Right cardiac atrium (tissue), 5 donors: ENCODE results near the gene CACNA1E. TPM values are rescaled to one million over a fixed set of nuclear protein-coding genes. Genes with fewer than 3 reads are reported as not detected.
"Not testable (repeated sequence)": the region's sequence is repeated elsewhere in the genome, so short reads cannot be mapped to it uniquely, and the experiment has no call there.

Source experiments
- ATAC-seq, 2 donors: fragments of 200-7000 bp; cut with Tn5 transposase; one replicate each; pipeline versions ENCODE4 v1.8.0 to v1.9.1; 2020; ENCODE audit warnings: moderate library complexity in 2 of 2, mild to moderate bottlenecking in 1 of 2
- DNase-seq, 3 donors: peaks; one replicate each; pipeline ENCODE4 v3.0.0-alpha.2; 2020
- H3K27ac ChIP-seq: one replicate; pipeline ENCODE4 v1.5.1; 2013; ENCODE audit warnings: mild to moderate bottlenecking, low read length, control low read depth, moderate library complexity
- H3K27me3 ChIP-seq: one replicate; pipeline ENCODE4 v1.6.1; 2013; ENCODE audit not compliant: control insufficient read depth, insufficient read depth
- H3K4me1 ChIP-seq: one replicate; pipeline ENCODE4 v1.6.1; 2013; ENCODE audit warnings: low read length; ENCODE audit not compliant: control insufficient read depth, insufficient read depth
- H3K4me3 ChIP-seq: one replicate; pipeline ENCODE4 v1.5.1; 2013; ENCODE audit warnings: low read length, control low read depth
- H3K9me3 ChIP-seq: one replicate; pipeline ENCODE4 v1.6.1; 2013; ENCODE audit warnings: low read length; ENCODE audit not compliant: control insufficient read depth
- WGBS: extraction: QIAGEN DNeasy Blood & Tissue Kit; methylation state at CpG from one replicate; pipeline ENCODE4 v1.1.7; 2013; 5-methylcytosine and 5-hydroxymethylcytosine counted together
- intact Hi-C, 4 donors: fragments of 100-400 bp; cut with DNase I; formaldehyde crosslinking; loops; one replicate each; pipeline versions ENCODE4 v1.11.0 to v1.14.0; 2022 to 2023
- polyA plus RNA-seq: library from polyadenylated mRNA; stranded (reverse); fragments of 200-250 nt; gene quantifications from one replicate; pipeline ENCODE4 v1.2.3, GENCODE V29; 2013
- total RNA-seq, 4 donors: library from RNA; stranded (reverse); fragmentation: NEBNext Ultra II Directional; extraction: Animal tissue kit (Norgen Biotek cat#: 25700); gene quantifications; one replicate each; pipeline ENCODE4 v1.2.1, GENCODE V29; 2021
- donor health status: healthy with polysubstance abuse.
- donor health status: DM: no; HTN: yes; CAD: no.
- donor health status: DM: no; HTN: no; CAD: no.
- donor health status: DM: no; HTN: yes; CAD: no; lungs with severe emphysema.
- donor health status: DM: yes; HTN: yes; CAD: no.

CACNA1E gene
- total and polyA plus RNA-seq, 5 donors, result 0.45 to 3.2 (median 1.8) TPM

- WGBS, result 61% methylated on average over 2 of the region's 2 CpGs
- no peaks in the 10 kb centered on the region for H3K9me3 ChIP-seq
- intact Hi-C loops, result no loop called here
- no peak for ATAC-seq
- no peak overlapping the region for H3K4me3 ChIP-seq
- no peak overlapping the region for H3K27ac ChIP-seq
- no peak for DNase-seq
- H3K4me1 ChIP-seq, result no peaks in the 10 kb centered on the region
- no peaks in the 10 kb centered on the region for H3K27me3 ChIP-seq
These were observed 323.4 kb downstream of the CACNA1E start for GRCh38 chr1:181806746-181807145.

- Histone ChIP-seq H3K27me3 (no peaks in the 10 kb centered on the region), H3K27ac (no peak overlapping the region), H3K9me3 (no peaks in the 10 kb centered on the region), H3K4me1 (no peaks in the 10 kb centered on the region), H3K4me3 (no peak overlapping the region)
- intact Hi-C loops, result no loop called here
- no peak for DNase-seq
- no peak for ATAC-seq
- WGBS, result 54% methylated on average over 4 of the region's 4 CpGs
These were observed 323.9 kb downstream of the CACNA1E start for GRCh38 chr1:181807251-181807650.

- intact Hi-C loops, result no loop called here
- 80% methylated on average over 1 of the region's 1 CpG for WGBS
- H3K4me3 ChIP-seq, result no peak overlapping the region
These were observed 326.8 kb downstream of the CACNA1E start for GRCh38 chr1:181809991-181810545.

GRCh38 chr1:181812208-181812607 lies 328.9 kb downstream of the CACNA1E start:
- no peak overlapping the region for H3K4me3 ChIP-seq
- H3K27ac ChIP-seq, result no peak overlapping the region
- H3K9me3 ChIP-seq, result no peaks in the 10 kb centered on the region
- DNase-seq, result no peak
- intact Hi-C loops, result no loop called here
- H3K27me3 ChIP-seq, result no peaks in the 10 kb centered on the region
- H3K4me1 ChIP-seq, result no peaks in the 10 kb centered on the region
- WGBS, result 73% methylated on average over 7 of the region's 7 CpGs
- no peak for ATAC-seq

More at GRCh38 chr1:181809991-181810545, 326.8 kb downstream of the CACNA1E start:
- no peak overlapping the region for H3K27ac ChIP-seq
- H3K4me1 ChIP-seq, result no peaks in the 10 kb centered on the region
- ATAC-seq, result no peak
- H3K9me3 ChIP-seq, result no peaks in the 10 kb centered on the region
- H3K27me3 ChIP-seq, result no peaks in the 10 kb centered on the region
- DNase-seq, result no peak

- no peak overlapping the region for H3K27ac ChIP-seq
- H3K27me3 ChIP-seq, result no peaks in the 10 kb centered on the region
- H3K4me3 ChIP-seq, result no peak overlapping the region
- intact Hi-C loops, result no loop called here
- ATAC-seq, result no peak
- H3K9me3 ChIP-seq, result no peaks in the 10 kb centered on the region
- WGBS, result 77% methylated on average over 4 of the region's 4 CpGs
- no peaks in the 10 kb centered on the region for H3K4me1 ChIP-seq
- DNase-seq, result no peak
These were observed 329.9 kb downstream of the CACNA1E start for GRCh38 chr1:181813266-181813665.

GRCh38 chr1:181816608-181817007 lies 333.3 kb downstream of the CACNA1E start:
- ATAC-seq (no peak), DNase-seq (no peak)
- Histone ChIP-seq H3K27me3 (no peaks in the 10 kb centered on the region), H3K9me3 (no peaks in the 10 kb centered on the region), H3K4me1 (no peaks in the 10 kb centered on the region), H3K4me3 (no peak overlapping the region), H3K27ac (no peak overlapping the region)
- whole genome bisulfite sequencing, result 86% methylated on average over 4 of the region's 4 CpGs
- intact Hi-C loops, result no loop called here

GRCh38 chr1:181817091-181817490 lies 333.8 kb downstream of the CACNA1E start:
- DNase-seq (no peak), ATAC-seq (no peak)
- intact Hi-C loops, result no loop called here
- Histone ChIP-seq H3K4me3 (no peak overlapping the region), H3K27ac (no peak overlapping the region), H3K9me3 (no peaks in the 10 kb centered on the region), H3K4me1 (no peaks in the 10 kb centered on the region), H3K27me3 (no peaks in the 10 kb centered on the region)

GRCh38 chr1:181818459-181818858 lies 335.1 kb downstream of the CACNA1E start:
- Histone ChIP-seq H3K4me1 (no peaks in the 10 kb centered on the region), H3K9me3 (no peaks in the 10 kb centered on the region), H3K27me3 (no peaks in the 10 kb centered on the region), H3K4me3 (no peak overlapping the region), H3K27ac (no peak overlapping the region)
- 71% methylated on average over 2 of the region's 2 CpGs for WGBS
- ATAC-seq (no peak), DNase-seq (no peak)
- intact Hi-C loops, result no loop called here

GRCh38 chr1:181818943-181819342 lies 335.6 kb downstream of the CACNA1E start:
- Histone ChIP-seq H3K27ac (no peak overlapping the region), H3K4me1 (no peaks in the 10 kb centered on the region), H3K4me3 (no peak overlapping the region), H3K27me3 (no peaks in the 10 kb centered on the region), H3K9me3 (no peaks in the 10 kb centered on the region)
- intact Hi-C loops, result no loop called here
- WGBS, result 62% methylated on average over 1 of the region's 1 CpG
- DNase-seq (no peak), ATAC-seq (no peak)

GRCh38 chr1:181821701-181822100 lies 338.4 kb downstream of the CACNA1E start:
- Histone ChIP-seq H3K27ac (no peak overlapping the region), H3K4me1 (no peaks in the 10 kb centered on the region), H3K27me3 (no peaks in the 10 kb centered on the region), H3K9me3 (no peaks in the 10 kb centered on the region), H3K4me3 (no peak overlapping the region)
- DNase-seq (no peak), ATAC-seq (no peak)
- intact Hi-C loops, result no loop called here

- H3K27ac ChIP-seq, H3K4me3 ChIP-seq, H3K4me1 ChIP-seq, ATAC-seq, H3K9me3 ChIP-seq, H3K27me3 ChIP-seq, intact Hi-C loops: not testable (repeated sequence)
- DNase-seq, result peak in 2 of 3 donors; percentile 41 to 43
- 92% methylated on average over 28 of the region's 28 CpGs for WGBS
These were observed 349.0 kb downstream of the CACNA1E start for GRCh38 chr1:181832173-181832880.
